SK-N-SH treated with all-trans-retinoic acid at 6 μM for 48 hours (cell line): Measurements from ENCODE around the gene TTLL10.

Source experiments
- ATAC-seq: fragments of 200-7000 bp; cut with Tn5 transposase; 3 replicates; pipeline ENCODE4 v1.9.1; 2020; ENCODE audit warnings: mild to moderate bottlenecking, moderate library complexity
- ARNTL ChIP-seq: fragments of 450-650 bp; formaldehyde crosslinking; IDR thresholded peaks from 2 replicates; pipeline ENCODE4 v1.5.0; 2020; ENCODE audit warnings: low read depth, mild to moderate bottlenecking, moderate library complexity, borderline replicate concordance
- BACH2 ChIP-seq: fragments of 250-450 bp; sonication (Bioruptor Pico); IDR thresholded peaks from 2 replicates; pipeline ENCODE4 v1.9.0; 2021; ENCODE audit warnings: mild to moderate bottlenecking, borderline replicate concordance
- CREB5 ChIP-seq: fragments of 250-450 bp; sonication (Bioruptor Pico); IDR thresholded peaks from 2 replicates; pipeline ENCODE4 v1.5.1; 2020; ENCODE audit warnings: low read depth, mild to moderate bottlenecking, moderate library complexity
- CSDC2 ChIP-seq: fragments of 250-450 bp; sonication (Bioruptor Pico); IDR thresholded peaks from 2 replicates; pipeline ENCODE4 v1.5.0; 2020; ENCODE audit warnings: mild to moderate bottlenecking, moderate library complexity
- CSRNP3 ChIP-seq: fragments of 250-450 bp; sonication (Bioruptor Pico); IDR thresholded peaks from 2 replicates; pipeline ENCODE4 v1.5.1; 2021; ENCODE audit warnings: mild to moderate bottlenecking, moderate library complexity
- ESRRG ChIP-seq: fragments of 250-450 bp; sonication (Bioruptor Pico); IDR thresholded peaks from 2 replicates; pipeline ENCODE4 v1.6.1; 2021; ENCODE audit warnings: mild to moderate bottlenecking
- GLIS3 ChIP-seq: fragments of 250-450 bp; sonication (Bioruptor Pico); IDR thresholded peaks from 2 replicates; pipeline ENCODE4 v1.5.0; 2020; ENCODE audit warnings: mild to moderate bottlenecking, moderate library complexity
- ISL1 ChIP-seq: fragments of 250-450 bp; sonication (Bioruptor Pico); IDR thresholded peaks from 2 replicates; pipeline ENCODE4 v2.1.2; 2022; ENCODE audit warnings: mild to moderate bottlenecking, moderate library complexity
- OSR1 ChIP-seq: fragments of 250-450 bp; sonication (Bioruptor Pico); IDR thresholded peaks from 2 replicates; pipeline ENCODE4 v1.8.0; 2022; ENCODE audit warnings: moderate library complexity, mild to moderate bottlenecking, inconsistent platforms
- PPARA ChIP-seq: fragments of 250-450 bp; sonication (Bioruptor Pico); IDR thresholded peaks from 2 replicates; pipeline ENCODE4 v1.5.0; 2020; ENCODE audit warnings: mild to moderate bottlenecking, borderline replicate concordance
- RARB ChIP-seq: fragments of 250-450 bp; sonication (Bioruptor Pico); IDR thresholded peaks from 2 replicates; pipeline ENCODE4 v1.8.0; 2021; ENCODE audit warnings: mild to moderate bottlenecking, moderate library complexity
- SNAI2 ChIP-seq: fragments of 250-450 bp; sonication (Bioruptor Pico); IDR thresholded peaks from 2 replicates; pipeline ENCODE4 v1.5.0; 2020; ENCODE audit warnings: mild to moderate bottlenecking, moderate library complexity
- TCF4 ChIP-seq: fragments of 250-450 bp; sonication (Bioruptor Pico); IDR thresholded peaks from 2 replicates; pipeline ENCODE4 v1.8.0; 2021; ENCODE audit warnings: mild to moderate bottlenecking, moderate library complexity, borderline replicate concordance
- TOX ChIP-seq: fragments of 250-450 bp; sonication (Bioruptor Pico); IDR thresholded peaks from 2 replicates; pipeline ENCODE4 v1.8.0; 2021; ENCODE audit warnings: mild to moderate bottlenecking, moderate library complexity, borderline replicate concordance
- ZC3H10 ChIP-seq: fragments of 250-450 bp; sonication (Bioruptor Pico); IDR thresholded peaks from 2 replicates; pipeline ENCODE4 v1.5.1; 2021; ENCODE audit warnings: mild to moderate bottlenecking, moderate library complexity
- ZFP3 ChIP-seq: fragments of 250-450 bp; sonication (Bioruptor Pico); IDR thresholded peaks from 2 replicates; pipeline ENCODE4 v1.5.0; 2020; ENCODE audit warnings: mild to moderate bottlenecking, moderate library complexity
- ZFP30 ChIP-seq: fragments of 450-650 bp; formaldehyde crosslinking; IDR thresholded peaks from 2 replicates; pipeline ENCODE4 v1.5.0; 2022; ENCODE audit warnings: mild to moderate bottlenecking, moderate library complexity
- ZNF565 ChIP-seq: fragments of 450-650 bp; formaldehyde crosslinking; conservative IDR thresholded peaks from 2 replicates; pipeline ENCODE4 v1.5.0; 2020; ENCODE audit warnings: low read depth, mild to moderate bottlenecking, moderate library complexity
- ZNF70 ChIP-seq: fragments of 450-650 bp; formaldehyde crosslinking; IDR thresholded peaks from 2 replicates; pipeline ENCODE4 v1.5.0; 2020; ENCODE audit warnings: mild to moderate bottlenecking, moderate library complexity
- ZNF8 ChIP-seq: fragments of 450-650 bp; formaldehyde crosslinking; IDR thresholded peaks from 2 replicates; pipeline ENCODE4 v1.5.0; 2020; ENCODE audit warnings: mild to moderate bottlenecking, moderate library complexity
- TF ChIP-seq, protein P1 (sequence below): fragments of 250-450 bp; sonication (Bioruptor Pico); IDR thresholded peaks from 2 replicates; pipeline ENCODE4 v1.8.0; 2020; ENCODE audit warnings: mild to moderate bottlenecking, moderate library complexity, borderline replicate concordance
- TF ChIP-seq, protein P2 (sequence below): fragments of 250-450 bp; sonication (Bioruptor Pico); IDR thresholded peaks from 2 replicates; pipeline ENCODE4 v1.5.0; 2020; ENCODE audit warnings: mild to moderate bottlenecking, moderate library complexity
- TF ChIP-seq, protein P3 (sequence below): fragments of 250-450 bp; sonication (Bioruptor Pico); IDR thresholded peaks from 2 replicates; pipeline ENCODE4 v1.8.0; 2021; ENCODE audit warnings: low read depth, mild to moderate bottlenecking, moderate library complexity, borderline replicate concordance

TTLL10 gene

GRCh38 chr1:1129381-1129821, 44.3 kb upstream of the TTLL10 start:
- no peak for ATAC-seq
- TF ChIP-seq, protein P1, sequence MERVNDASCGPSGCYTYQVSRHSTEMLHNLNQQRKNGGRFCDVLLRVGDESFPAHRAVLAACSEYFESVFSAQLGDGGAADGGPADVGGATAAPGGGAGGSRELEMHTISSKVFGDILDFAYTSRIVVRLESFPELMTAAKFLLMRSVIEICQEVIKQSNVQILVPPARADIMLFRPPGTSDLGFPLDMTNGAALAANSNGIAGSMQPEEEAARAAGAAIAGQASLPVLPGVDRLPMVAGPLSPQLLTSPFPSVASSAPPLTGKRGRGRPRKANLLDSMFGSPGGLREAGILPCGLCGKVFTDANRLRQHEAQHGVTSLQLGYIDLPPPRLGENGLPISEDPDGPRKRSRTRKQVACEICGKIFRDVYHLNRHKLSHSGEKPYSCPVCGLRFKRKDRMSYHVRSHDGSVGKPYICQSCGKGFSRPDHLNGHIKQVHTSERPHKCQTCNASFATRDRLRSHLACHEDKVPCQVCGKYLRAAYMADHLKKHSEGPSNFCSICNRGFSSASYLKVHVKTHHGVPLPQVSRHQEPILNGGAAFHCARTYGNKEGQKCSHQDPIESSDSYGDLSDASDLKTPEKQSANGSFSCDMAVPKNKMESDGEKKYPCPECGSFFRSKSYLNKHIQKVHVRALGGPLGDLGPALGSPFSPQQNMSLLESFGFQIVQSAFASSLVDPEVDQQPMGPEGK = no peak
- TF ChIP-seq CSDC2 (CRISPR knock-in tag) (no peak), TOX (CRISPR knock-in tag) (no peak), ZFP3 (CRISPR knock-in tag) (no peak)
- TF ChIP-seq, all 23 proteins: peak for 0

DNA sequence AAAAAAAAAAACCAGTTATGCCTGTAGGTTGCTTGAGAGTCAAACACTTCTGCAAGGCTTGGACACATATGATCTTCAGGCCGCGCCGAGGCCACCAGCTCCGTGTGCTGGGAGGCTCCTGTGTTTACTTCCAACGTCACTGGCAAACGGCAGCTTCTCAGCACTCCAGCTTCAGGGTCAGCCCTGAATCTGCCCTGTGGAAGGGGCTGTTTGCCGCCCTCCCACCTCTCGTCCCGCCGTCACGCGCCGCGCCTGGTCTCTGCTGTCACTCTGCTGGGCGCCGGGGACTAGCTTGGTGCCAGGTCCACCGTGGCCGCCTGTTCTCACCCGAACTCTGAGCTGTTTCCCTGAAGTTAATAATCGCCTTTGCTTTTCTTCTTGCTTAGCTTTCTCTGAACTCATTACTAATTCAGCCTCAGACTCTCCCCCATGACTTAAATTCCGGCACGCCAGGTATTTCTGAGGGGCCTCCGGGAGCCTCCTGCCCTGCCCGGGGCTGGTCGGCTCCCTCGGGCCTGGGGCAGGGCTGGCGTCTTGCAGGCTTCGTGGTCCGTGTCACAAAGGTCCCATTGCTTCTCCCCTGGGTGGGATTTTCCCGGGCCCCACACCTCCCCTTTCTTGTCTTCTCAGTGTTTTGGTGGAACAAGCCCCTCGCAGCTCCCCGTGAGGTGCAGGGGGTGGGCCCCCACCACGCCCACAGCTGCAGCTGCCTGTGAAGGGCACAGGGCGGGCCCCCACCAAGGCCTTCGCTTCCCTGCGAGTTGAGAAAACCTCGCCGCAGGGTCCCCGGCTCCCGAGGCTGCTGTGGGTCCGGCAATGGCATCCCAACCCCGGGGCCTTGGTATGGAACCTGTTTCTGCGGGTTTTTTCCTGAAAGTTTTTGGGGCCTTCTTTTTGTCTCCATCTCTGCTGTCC, 43.2 kb upstream of the TTLL10 start:
- TF ChIP-seq ARNTL = no peak
- no peak for TF ChIP-seq ZC3H10
- TF ChIP-seq CSRNP3 = no peak
- TF ChIP-seq RARB (CRISPR knock-in tag) = no peak
- TF ChIP-seq ZNF70 (CRISPR knock-in tag) = no peak
- TF ChIP-seq ZFP30 = no peak
- TF ChIP-seq SNAI2 = no peak
- no peak for TF ChIP-seq ESRRG
- no peak for TF ChIP-seq PPARA (CRISPR knock-in tag)
- no peak for TF ChIP-seq BACH2 (CRISPR knock-in tag)
- no peak for TF ChIP-seq TCF4
- no peak for TF ChIP-seq ZNF565
- TF ChIP-seq, protein P1 = no peak
- no peak for TF ChIP-seq OSR1 (CRISPR knock-in tag)
- TF ChIP-seq ZNF8 (CRISPR knock-in tag) = no peak
- TF ChIP-seq ZFP3 (CRISPR knock-in tag) = no peak
- no peak for TF ChIP-seq ISL1 (CRISPR knock-in tag)
- no peak for TF ChIP-seq CSDC2 (CRISPR knock-in tag)
- no peak for TF ChIP-seq CREB5 (CRISPR knock-in tag)
- no peak for TF ChIP-seq GLIS3 (CRISPR knock-in tag)

GRCh38 chr1:1132042-1132950, 41.4 kb upstream of the TTLL10 start:
- ATAC-seq = no peak
- TF ChIP-seq OSR1 (CRISPR knock-in tag) = no peak
- no peak for TF ChIP-seq ARNTL
- TF ChIP-seq RARB (CRISPR knock-in tag) = no peak
- TF ChIP-seq ZFP30 = no peak
- TF ChIP-seq, protein P2, sequence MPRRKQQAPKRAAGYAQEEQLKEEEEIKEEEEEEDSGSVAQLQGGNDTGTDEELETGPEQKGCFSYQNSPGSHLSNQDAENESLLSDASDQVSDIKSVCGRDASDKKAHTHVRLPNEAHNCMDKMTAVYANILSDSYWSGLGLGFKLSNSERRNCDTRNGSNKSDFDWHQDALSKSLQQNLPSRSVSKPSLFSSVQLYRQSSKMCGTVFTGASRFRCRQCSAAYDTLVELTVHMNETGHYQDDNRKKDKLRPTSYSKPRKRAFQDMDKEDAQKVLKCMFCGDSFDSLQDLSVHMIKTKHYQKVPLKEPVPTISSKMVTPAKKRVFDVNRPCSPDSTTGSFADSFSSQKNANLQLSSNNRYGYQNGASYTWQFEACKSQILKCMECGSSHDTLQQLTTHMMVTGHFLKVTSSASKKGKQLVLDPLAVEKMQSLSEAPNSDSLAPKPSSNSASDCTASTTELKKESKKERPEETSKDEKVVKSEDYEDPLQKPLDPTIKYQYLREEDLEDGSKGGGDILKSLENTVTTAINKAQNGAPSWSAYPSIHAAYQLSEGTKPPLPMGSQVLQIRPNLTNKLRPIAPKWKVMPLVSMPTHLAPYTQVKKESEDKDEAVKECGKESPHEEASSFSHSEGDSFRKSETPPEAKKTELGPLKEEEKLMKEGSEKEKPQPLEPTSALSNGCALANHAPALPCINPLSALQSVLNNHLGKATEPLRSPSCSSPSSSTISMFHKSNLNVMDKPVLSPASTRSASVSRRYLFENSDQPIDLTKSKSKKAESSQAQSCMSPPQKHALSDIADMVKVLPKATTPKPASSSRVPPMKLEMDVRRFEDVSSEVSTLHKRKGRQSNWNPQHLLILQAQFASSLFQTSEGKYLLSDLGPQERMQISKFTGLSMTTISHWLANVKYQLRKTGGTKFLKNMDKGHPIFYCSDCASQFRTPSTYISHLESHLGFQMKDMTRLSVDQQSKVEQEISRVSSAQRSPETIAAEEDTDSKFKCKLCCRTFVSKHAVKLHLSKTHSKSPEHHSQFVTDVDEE = no peak
- TF ChIP-seq, protein P3, sequence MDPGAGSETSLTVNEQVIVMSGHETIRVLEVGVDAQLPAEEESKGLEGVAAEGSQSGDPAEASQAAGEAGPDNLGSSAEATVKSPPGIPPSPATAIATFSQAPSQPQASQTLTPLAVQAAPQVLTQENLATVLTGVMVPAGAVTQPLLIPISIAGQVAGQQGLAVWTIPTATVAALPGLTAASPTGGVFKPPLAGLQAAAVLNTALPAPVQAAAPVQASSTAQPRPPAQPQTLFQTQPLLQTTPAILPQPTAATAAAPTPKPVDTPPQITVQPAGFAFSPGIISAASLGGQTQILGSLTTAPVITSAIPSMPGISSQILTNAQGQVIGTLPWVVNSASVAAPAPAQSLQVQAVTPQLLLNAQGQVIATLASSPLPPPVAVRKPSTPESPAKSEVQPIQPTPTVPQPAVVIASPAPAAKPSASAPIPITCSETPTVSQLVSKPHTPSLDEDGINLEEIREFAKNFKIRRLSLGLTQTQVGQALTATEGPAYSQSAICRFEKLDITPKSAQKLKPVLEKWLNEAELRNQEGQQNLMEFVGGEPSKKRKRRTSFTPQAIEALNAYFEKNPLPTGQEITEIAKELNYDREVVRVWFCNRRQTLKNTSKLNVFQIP (CRISPR knock-in tag) = no peak
- TF ChIP-seq ISL1 (CRISPR knock-in tag) = no peak
- no peak for TF ChIP-seq ZC3H10
- no peak for TF ChIP-seq ZFP3 (CRISPR knock-in tag)
- no peak for TF ChIP-seq PPARA (CRISPR knock-in tag)
- no peak for TF ChIP-seq SNAI2

More for the DNA sequence above, 43.2 kb upstream of the TTLL10 start:
- ATAC-seq = no peak
